Adrenal gland (tissue), 12 donors: ENCODE measurements around the gene DKK3. TPM values are rescaled to one million over a fixed set of nuclear protein-coding genes. Genes with fewer than 3 reads are reported as not detected.

Experiments used
- DNase-seq, 7 donors: peaks; one replicate each; pipeline ENCODE4 v3.0.0-alpha.2; 2019 to 2020
- H3K27ac ChIP-seq, 5 donors: fragments of 200-600 bp; sonication (generic) in 4 of 5; 1 replicate in 3 of 5; 2 replicates in 2 of 5; pipeline versions ENCODE4 v1.5.1 to v1.8.0; 2016 to 2020; ENCODE audit warnings: mild to moderate bottlenecking in 1 of 5
- H3K27me3 ChIP-seq: fragments of 200-600 bp; 2 replicates; pipeline ENCODE4 v1.8.0; 2021
- H3K36me3 ChIP-seq, 2 donors: fragments of 200-600 bp; replicated peaks in 1 of 2; 1 replicate in 1 of 2; 2 replicates in 1 of 2; pipeline versions ENCODE4 v1.5.1 to v1.8.0; 2018 to 2022
- H3K4me1 ChIP-seq, 2 donors: fragments of 200-600 bp; replicated peaks in 1 of 2; 1 replicate in 1 of 2; 2 replicates in 1 of 2; pipeline versions ENCODE4 v1.5.1 to v1.8.0; 2018 to 2021
- H3K4me3 ChIP-seq, 4 donors: fragments of 200-600 bp; sonication (generic) in 3 of 4; one replicate each; pipeline ENCODE4 v1.5.1; 2016 to 2018
- H3K9me3 ChIP-seq, 3 donors: fragments of 200-600 bp; sonication (generic) in 1 of 3; replicated peaks in 1 of 3; 1 replicate in 2 of 3; 2 replicates in 1 of 3; pipeline versions ENCODE4 v1.5.1 to v1.8.0; 2016 to 2021
- POLR2A ChIP-seq, 2 donors: fragments of 450-650 bp; IDR thresholded peaks; one replicate each; pipeline ENCODE4 v1.6.1; 2017; ENCODE audit warnings: antibody characterized with exemption in 2 of 2, mild to moderate bottlenecking in 2 of 2, moderate library complexity in 1 of 2
- WGBS, 4 donors: extraction: QIAGEN DNeasy Blood & Tissue Kit in 2 of 4; methylation state at CpG; one replicate each; pipeline versions ENCODE4 v1.1.5 to v1.1.7; 2013 to 2017; 5-methylcytosine and 5-hydroxymethylcytosine counted together
- intact Hi-C, 2 donors: fragments of 100-400 bp; cut with DNase I; formaldehyde crosslinking; loops; one replicate each; pipeline versions ENCODE4 v1.14.1 to v1.15.0; 2022 to 2023
- polyA plus RNA-seq, 3 donors: library from polyadenylated mRNA; stranded (reverse); fragments of 200-250 nt in 2 of 3; fragments of 350-450 nt in 1 of 3; fragmentation: Illumina TruSeq in 1 of 3; extraction: RNeasy Lipid Tissue Mini Kit (QIAGEN cat#74804) in 1 of 3; gene quantifications; one replicate each; pipeline ENCODE4 v1.2.3, GENCODE V29; 2013 to 2014
- total RNA-seq, 9 donors: library from RNA; depleted of rRNA in 4 of 9; stranded (reverse); fragments of >200 nt in 4 of 9; fragments of 120-200 nt in 1 of 9; fragmentation: NEBNext Ultra II Directional in 1 of 9; extraction: Animal tissue kit (Norgen Biotek cat#: 25700) in 1 of 9; gene quantifications; one replicate each; pipeline versions ENCODE4 v1.1.0 to v1.2.4, GENCODE V29; 2013 to 2023
- TF ChIP-seq, protein P1 (sequence below), 6 experiments: fragments of 450-650 bp in 4 of 6; fragments of 200-600 bp in 2 of 6; sonication (generic) in 1 of 6; IDR thresholded peaks; 1 replicate in 5 of 6; 2 replicates in 1 of 6; pipeline versions ENCODE4 v1.5.1 to v1.8.0; 2016 to 2021; ENCODE audit warnings: antibody characterized with exemption in 6 of 6, mild to moderate bottlenecking in 2 of 6, moderate library complexity in 1 of 6
- donor health status: healthy with polysubstance abuse.
- donor health status: Bipolar disorder and iron deficiency.
- donor health status: DM: yes; HTN: yes; CAD: no.
- donor health status: DM: no; HTN: no; CAD: no.
- donor health status: DM: no; HTN: no; CAD: no.
- donor health status: DM: yes; HTN: yes; CAD: no.

Gene DKK3
- total and polyA plus RNA-seq, 12 donors = 19.7 to 330 (median 103) TPM

DNA sequence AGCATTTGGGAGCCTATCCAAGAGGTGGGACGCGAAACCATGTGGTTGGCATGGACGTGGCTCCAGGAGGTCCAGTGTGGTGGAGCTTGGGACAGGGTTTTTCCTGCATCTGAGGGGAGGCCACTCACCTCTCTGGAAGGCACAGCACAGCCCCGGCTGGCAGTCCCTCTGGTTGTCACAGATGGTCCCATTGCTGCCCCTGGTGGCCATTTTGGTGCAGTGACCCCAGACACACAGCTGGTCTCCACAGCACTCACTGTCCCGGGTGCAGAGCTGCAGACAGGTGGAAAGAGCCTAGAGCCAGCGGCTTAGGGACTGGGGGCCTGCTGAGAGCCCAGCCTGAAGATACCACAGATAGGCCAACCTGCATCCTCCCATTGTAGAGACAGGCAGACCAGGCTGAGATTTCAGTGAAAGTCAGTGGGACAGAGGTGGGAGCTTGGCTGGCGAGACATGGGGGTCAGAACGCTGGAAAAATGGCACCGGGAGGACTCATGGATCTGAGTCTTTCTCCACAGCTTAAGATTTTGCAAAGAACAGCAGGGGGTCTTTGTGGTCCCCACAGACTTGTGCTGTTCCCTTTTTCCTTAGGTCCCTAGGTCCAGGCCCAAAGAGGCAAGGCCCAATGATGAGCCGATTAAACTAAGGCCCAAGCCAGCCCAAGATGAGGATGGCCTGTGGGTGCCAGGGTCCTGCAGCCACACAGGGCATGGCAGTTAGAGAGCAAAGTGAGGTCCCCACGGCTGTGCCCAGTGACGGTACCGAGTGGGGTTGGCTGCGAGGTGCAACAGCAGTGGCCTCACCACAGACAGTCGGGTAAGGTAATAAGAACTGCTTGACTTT, 41.4 kb downstream of the DKK3 start:
- no peaks in the 10 kb centered on the region for H3K9me3 ChIP-seq
- peak; percentile 72 to 93 (median 87) for DNase-seq
- H3K4me1 ChIP-seq = no peaks in the 10 kb centered on the region
- intact Hi-C loops = no loop called here
- H3K27me3 ChIP-seq = no peaks in the 10 kb centered on the region
- 61 to 65% (median 64%) methylated on average over 10 to 15 of the region's 15 CpGs for WGBS, 4 donors
- no peak overlapping the region for H3K4me3 ChIP-seq
- H3K36me3 ChIP-seq = peaks cover 0 to 6% of the 10 kb centered on the region in 2 donors
- TF ChIP-seq, protein P1, sequence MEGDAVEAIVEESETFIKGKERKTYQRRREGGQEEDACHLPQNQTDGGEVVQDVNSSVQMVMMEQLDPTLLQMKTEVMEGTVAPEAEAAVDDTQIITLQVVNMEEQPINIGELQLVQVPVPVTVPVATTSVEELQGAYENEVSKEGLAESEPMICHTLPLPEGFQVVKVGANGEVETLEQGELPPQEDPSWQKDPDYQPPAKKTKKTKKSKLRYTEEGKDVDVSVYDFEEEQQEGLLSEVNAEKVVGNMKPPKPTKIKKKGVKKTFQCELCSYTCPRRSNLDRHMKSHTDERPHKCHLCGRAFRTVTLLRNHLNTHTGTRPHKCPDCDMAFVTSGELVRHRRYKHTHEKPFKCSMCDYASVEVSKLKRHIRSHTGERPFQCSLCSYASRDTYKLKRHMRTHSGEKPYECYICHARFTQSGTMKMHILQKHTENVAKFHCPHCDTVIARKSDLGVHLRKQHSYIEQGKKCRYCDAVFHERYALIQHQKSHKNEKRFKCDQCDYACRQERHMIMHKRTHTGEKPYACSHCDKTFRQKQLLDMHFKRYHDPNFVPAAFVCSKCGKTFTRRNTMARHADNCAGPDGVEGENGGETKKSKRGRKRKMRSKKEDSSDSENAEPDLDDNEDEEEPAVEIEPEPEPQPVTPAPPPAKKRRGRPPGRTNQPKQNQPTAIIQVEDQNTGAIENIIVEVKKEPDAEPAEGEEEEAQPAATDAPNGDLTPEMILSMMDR (IDR thresholded peaks at IDR 0.05) = peak; percentile 56 to 82 (median 76)
- no peak for TF ChIP-seq POLR2A (IDR thresholded peaks at IDR 0.05)
- no peak overlapping the region for H3K27ac ChIP-seq

DNA sequence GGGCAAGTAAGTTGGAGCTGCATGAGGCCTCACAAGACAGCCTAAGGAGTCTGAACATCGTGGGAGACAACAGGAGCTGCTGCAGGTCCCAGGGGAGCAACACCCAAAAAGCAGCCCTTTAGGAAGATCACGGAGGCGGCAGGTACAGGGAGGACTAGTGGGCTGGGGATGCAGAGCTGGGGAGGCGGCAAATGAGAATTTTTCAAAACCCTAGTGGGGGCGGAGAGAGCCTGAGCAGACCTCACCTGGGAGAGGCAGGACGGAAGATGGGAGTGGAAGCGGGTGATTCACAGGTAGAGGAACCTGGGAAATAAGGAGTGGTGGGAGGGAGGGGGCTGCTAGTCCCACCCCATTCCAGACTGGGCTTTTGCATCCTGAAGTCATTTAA, 42.1 kb downstream of the DKK3 start:
- intact Hi-C loops = no loop called here
- H3K27ac ChIP-seq = no peak overlapping the region

DNA sequence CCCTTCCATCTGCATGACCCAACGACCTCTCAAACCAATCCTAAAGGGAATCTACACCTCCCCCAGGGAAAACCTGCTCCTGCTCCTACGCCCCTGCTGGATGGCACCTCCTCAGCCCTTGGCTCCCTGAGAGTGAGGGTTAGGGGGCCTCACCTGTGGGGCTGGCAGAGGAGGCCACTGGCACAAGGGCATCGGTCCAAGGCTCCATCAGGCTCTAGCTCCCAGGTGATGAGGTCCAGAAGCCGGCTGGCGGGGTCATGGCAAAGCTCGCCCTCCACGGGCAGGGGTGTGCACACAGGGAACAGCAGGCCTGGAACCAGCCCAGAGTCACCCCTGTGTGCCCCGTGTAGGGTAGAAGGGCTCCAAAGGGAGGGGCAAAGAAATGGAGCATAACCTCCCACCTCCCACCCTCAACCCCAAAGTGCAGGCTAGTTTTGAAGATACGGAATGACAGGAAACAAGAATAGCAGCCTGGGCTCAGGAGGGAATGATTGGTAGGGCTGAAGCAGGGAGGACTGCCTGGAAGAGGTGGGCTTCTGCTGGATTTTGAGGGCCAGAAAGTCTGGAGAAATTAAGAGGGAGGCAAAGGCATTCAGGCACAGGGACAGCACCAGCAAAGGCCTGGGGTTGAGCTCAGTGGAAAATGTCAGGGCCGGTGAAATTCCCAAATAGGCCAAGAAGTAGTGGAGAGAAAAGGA, 42.6 kb downstream of the DKK3 start:
- Histone ChIP-seq H3K36me3 (peaks cover 0 to 6% of the 10 kb centered on the region in 2 donors), H3K4me1 (no peaks in the 10 kb centered on the region), H3K4me3 (no peak overlapping the region), H3K9me3 (no peaks in the 10 kb centered on the region), H3K27ac (no peak overlapping the region), H3K27me3 (no peaks in the 10 kb centered on the region)
- TF ChIP-seq, protein P1 (IDR thresholded peaks at IDR 0.05) = no peak
- TF ChIP-seq POLR2A (IDR thresholded peaks at IDR 0.05) = no peak
- DNase-seq = no peak
- 85 to 90% (median 89%) methylated on average over 4 to 10 of the region's 10 CpGs for WGBS, 4 donors
- intact Hi-C loops = no loop called here

More for the DNA sequence above, 42.1 kb downstream of the DKK3 start:
- Histone ChIP-seq H3K36me3 (peaks cover 0 to 6% of the 10 kb centered on the region in 2 donors), H3K27me3 (no peaks in the 10 kb centered on the region), H3K4me1 (no peaks in the 10 kb centered on the region), H3K4me3 (no peak overlapping the region), H3K9me3 (no peaks in the 10 kb centered on the region)
- DNase-seq = no peak
- 86 to 94% (median 89%) methylated on average over 7 of the region's 7 CpGs for WGBS, 4 donors
- TF ChIP-seq, protein P1 (IDR thresholded peaks at IDR 0.05) = no peak

DNA sequence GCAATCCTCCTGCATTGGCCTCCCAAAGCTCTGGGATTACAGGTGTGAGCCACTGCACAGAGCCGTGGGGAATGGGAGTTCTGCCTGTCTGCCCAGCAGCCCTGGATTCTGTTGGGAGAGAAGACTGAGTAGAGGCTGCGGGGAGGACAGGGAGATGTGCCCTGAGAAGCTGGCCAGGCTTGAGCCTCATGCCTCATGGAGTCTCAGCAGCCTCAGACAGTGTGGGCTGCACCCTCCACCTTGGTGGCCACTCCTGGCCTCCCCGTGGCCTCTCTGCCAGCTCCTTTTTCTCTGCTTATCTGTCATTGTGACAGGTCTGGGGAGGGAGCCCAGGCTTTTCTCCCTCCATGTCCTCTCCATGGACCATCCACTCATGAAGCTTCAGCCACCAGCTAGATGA, 43.2 kb downstream of the DKK3 start:
- WGBS, 4 donors = 70 to 85% (median 78%) methylated on average over 3 of the region's 3 CpGs
- no peaks in the 10 kb centered on the region for H3K9me3 ChIP-seq
- H3K36me3 ChIP-seq = peaks cover 0 to 6% of the 10 kb centered on the region in 2 donors
- no peaks in the 10 kb centered on the region for H3K27me3 ChIP-seq
- no peak overlapping the region for H3K4me3 ChIP-seq
- DNase-seq = no peak
- intact Hi-C loops = no loop called here
- no peaks in the 10 kb centered on the region for H3K4me1 ChIP-seq
- TF ChIP-seq POLR2A (IDR thresholded peaks at IDR 0.05) = no peak
- TF ChIP-seq, protein P1 (IDR thresholded peaks at IDR 0.05) = no peak
- no peak overlapping the region for H3K27ac ChIP-seq
